GM21526 (cell line): ENCODE results near the gene PSMB8.
"Not testable (repeated sequence)": the region's sequence is repeated elsewhere in the genome, so short reads cannot be mapped to it uniquely, and the experiment has no call there.

ENCODE experiments used
- ATAC-seq: cut with Tn5 transposase; IDR thresholded peaks from one replicate; pipeline ENCODE4 v1.9.1; 2021; ENCODE audit warnings: moderate library complexity; ENCODE audit not compliant: unreplicated experiment, low FRiP score

PSMB8 gene

DNA sequence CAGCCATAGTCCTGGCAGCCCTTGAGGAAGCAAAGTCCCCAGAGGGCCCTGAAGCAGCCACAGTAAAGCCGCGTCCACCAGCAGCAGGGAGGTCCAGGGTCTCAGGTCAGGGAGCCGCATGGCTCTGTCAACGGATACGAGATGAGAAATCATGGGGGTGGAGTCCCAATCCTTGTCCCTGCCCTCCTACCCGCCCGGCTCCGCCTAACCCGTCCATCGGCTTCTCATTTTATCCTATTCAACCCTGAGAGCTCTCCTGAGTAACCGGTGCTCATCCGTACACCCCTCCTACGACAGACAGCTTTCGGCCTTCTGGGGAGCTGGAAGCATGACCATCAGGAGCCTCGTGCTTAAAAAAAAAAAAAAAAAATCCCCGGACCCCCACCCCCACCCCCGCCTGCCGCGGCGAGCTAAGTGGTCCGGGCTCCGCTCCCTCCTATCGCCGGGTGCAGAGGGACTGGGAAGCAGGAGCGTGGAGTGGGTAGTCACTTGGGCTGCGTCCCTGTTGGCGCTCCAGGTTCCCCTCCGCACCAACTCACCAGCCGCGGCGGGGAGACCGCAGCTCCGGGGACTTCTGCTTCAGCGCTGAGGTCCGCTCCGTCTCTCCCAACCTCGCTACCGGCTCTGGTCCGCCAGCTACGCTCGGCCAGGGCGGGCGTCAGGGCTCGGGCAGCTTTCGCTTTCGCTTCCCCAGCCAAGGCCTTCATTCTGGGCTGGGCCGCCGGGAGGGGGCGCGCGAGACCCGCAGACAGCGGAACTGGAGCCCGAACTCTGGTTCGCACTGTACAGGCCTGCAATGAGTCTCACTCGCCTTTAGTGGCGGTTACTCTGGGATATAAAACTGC, 5.5 kb downstream of the PSMB8 start, which contains the start of gene TAP2:
Gene TAP2, minus strand, starts transcription at position 626 of the 845 bp plus-strand sequence. Its CDS starts 506 bp downstream, at position 120.
- peak; percentile 64 for ATAC-seq

DNA sequence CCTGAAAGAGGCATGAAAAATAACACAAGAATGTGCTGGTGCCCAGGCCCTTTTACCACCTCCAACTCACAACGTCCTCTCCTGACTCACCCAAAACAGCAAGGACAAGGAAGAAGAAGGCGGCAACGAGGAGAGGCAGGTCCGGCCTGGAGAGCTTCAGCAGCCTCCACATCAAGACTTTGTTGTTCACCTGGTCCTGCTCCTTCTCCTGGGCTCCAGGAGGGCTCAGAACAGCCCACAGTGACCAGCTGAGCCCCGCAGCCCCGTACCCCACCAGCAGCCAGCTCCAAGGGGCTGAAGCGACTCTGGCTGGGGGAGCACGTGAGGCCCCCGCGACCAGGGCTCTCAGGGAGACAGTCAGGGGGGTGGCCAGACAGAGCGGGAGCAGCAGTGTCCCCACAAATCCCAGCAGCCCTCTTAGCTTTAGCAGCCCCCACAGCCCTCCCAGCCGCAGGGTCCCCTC, 6.2 kb downstream of the PSMB8 start:
- ATAC-seq = no peak

DNA sequence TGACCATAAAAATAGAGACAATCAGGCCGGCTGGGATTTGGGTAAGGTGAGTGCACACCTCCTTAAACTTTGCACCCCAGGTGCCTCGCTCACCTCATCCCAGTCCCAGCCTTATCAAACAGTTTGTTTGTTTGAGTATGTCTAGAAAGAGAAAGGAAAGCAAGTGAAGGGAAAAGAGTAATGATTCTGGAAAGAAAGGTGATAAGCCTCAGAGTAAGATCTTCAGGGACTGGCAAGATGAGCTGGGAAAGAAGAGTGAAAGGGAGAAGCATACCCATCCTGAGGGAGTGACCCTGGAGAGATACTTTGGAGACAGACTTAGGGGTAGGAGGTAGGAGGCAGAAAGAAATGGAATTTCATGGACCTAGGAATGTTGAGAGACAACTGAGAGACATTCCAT, 7.0 kb downstream of the PSMB8 start:
- ATAC-seq = no peak

DNA sequence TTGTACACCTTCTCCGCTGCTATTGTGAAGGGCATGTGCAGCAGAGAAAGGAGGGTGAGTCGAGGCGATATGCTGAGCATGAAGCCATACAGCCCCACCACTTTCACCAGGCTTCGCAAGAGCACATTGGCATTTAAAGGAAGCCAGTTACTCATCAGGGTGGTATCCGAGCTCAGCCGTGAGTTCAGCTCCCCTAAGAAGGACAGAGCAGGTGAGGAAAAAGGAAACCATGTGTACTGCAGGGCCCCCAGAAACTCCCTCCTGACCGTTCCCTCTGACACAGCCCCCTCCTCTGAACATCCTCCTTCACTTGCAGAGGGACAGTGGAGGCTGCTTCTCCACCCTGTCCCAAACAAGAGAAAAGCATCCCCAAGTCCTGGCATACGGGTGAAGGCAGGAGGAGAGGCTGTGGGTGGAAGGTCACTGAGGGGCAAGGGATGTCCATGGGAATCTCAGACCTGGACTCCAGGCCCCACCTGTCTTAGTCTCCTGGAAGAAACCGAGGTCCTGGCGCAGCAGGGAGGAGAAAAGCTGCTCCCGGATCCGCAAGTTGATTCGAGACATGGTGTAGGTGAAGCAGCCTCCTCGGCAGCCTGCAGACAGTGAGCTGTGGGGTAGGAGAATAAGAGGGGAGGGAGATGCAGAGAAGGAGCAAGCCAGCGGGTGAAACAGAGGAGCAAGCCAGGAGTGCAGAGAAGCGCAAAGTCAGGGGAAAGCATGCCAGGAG, 8.5 kb downstream of the PSMB8 start:
- no peak for ATAC-seq

DNA sequence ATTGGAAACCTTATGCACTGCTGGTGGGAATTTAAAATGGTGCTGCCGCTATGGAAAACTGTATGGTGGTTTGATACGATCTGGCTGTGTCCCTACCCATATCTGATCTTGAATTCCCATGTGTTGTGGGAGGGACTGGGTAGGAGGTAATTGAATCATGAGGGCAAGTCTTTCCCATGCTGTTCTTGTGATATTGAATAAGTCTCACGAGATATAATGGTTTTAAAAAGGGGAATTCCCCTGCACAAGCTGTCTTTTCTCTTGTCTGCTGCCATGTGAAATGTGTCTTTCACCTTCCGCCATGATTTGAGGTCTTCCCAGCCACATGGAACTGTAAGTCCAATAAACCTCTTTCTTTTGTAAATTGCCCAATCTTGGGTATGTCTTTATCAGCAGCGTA, 10.2 kb downstream of the PSMB8 start:
- no peak for ATAC-seq

DNA sequence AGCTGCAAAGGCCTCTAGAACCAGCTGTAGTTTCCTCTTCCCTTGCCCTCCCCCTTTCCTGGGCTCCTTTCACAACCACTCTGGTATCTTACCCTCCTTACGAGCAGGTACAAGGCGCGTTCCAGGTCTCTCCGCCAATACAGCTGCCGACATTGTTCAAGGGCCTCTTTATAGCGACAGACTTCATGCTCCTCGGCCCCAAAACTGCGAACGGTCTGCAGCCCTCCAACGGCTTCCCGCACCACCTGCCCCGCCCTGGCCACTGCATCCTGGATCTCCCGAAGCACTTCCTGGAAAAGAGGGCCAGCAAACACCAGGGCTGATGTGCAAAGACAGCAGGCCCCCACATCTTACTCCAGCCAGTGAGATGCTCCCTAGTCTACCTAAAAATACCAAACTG, 11.3 kb downstream of the PSMB8 start:
- no peak for ATAC-seq

DNA sequence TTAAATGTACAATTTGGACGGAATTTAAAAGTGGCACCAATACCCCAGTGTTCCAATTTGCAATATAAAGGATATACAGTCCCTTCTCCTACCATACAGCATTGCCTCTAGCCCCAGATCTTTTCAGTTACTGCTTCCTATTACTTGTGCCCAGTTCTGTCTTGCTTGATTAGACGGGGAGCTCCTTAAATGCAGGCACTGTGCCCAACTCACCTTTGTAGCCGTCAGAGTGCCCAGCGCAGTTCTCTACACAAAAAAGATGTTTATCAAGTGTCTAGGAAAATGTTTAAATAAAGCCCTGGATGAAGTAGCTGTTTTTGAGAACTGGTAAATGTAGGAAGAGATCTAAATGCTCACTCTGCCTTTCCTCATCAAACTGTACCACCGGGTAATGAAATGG, 12.9 kb downstream of the PSMB8 start:
- ATAC-seq = no peak

DNA sequence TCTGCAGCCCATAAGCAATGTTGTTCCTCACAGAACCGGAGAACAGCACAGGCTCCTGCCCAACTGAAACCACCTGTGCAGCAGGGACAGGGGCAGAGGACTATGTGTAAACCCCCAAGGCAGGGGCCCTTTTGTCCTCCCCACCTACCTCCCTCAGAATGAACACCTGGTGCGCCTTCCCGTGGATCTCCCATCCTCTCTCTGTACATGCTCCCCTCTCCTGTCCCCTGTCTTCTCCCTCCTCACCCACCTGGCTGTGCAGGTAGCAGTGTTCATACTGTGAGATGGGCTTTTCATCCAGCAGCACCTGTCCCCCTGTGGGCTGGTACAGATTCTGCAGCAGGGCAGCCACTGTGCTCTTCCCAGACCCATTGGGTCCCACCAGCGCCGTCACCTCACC, 13.8 kb downstream of the PSMB8 start:
- ATAC-seq = no peak

DNA sequence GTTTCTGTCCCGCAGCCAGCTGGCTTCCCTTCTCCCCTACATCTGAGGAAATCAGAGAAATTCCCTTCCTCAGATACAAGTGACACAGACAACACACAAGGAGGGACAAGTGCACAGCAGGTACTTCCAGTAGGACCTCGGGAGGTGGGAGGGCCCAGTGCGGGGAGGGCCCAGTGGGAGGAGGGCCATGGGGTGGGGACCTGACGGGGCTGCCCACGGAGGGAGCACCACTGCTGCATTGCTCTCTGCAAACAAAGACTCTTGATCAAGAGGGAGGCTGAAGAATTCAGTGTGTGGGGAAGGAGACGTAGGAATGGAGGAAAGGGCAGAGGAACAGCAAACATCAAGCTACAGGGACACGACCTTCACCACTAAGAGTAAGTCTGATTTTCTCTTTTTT, 14.4 kb downstream of the PSMB8 start:
- ATAC-seq = no peak

DNA sequence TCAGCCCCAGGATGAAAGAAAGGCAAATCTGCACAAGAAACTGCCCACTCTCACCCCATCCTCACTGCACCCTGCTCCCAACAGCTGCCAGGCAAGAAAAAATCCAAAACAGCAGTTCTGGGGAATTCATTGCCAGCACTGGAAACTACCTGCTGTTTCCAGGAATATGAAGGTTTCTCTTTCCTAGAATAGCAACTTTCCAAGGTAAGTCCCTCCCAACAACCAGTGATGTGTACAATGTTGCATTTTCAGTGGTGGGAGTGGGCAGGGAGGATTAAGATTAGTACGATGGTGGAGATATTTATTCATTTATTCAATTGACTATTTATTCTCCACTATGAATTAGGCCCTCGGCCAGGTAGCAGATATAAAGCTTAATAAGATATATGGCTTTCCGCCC, 16.8 kb downstream of the PSMB8 start:
- no peak for ATAC-seq

DNA sequence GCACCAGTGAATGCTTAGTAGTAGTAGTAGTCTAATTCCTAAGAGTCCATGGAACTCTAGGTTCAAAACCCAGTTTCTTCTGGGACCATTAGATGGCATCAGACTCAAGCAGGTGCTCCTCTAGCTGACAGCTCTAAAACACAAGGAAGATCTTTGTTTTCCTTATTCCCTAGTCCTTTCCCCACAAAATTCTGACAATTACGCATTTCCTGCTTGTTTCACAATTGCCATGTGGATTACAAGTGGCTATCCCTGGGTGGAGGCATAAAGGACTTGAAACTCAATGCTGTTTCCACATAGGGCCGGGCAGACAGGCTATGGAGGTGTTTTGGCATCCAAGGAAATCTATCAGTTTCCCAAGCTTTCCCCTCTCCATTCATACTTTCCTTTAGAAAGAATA, 17.9 kb downstream of the PSMB8 start:
- no peak for ATAC-seq

DNA sequence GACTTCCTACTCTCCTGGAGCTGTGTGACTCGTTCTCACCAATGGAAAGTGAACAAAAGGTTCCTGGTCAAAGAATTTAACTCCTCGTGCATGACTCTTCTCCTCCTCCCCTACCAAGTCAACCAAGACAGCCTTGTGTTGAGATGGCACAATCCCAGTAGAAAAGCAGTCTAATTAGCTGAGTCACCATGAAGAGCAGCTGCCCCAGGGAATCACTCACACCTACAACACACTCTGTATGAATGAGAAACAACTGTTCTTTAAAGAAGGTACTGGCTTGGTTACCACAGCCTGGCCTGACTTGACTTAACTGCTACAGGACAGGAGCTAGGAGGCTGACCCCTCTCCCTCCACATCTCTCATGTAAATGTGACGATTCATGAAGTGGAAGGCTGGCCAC, 24.1 kb downstream of the PSMB8 start:
- ATAC-seq = no peak

DNA sequence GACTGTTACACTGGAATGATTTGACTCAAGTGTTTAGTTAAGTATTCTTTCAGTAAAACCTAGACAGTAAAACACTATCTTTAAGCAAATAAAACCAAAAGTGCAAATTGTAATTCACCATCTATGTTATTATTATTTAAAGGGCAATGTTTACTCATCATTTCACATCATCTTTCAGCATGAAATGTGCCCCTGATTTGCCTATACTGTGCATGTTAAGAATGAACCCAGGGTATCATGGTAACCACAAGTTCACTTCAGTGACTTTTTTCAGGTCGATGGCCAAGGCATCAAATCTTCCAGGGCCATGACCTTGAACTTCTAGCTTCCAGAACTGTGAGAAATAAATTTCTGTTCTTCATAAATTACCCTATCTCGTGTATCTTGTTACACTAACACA, 25.0 kb downstream of the PSMB8 start:
- no peak for ATAC-seq

DNA sequence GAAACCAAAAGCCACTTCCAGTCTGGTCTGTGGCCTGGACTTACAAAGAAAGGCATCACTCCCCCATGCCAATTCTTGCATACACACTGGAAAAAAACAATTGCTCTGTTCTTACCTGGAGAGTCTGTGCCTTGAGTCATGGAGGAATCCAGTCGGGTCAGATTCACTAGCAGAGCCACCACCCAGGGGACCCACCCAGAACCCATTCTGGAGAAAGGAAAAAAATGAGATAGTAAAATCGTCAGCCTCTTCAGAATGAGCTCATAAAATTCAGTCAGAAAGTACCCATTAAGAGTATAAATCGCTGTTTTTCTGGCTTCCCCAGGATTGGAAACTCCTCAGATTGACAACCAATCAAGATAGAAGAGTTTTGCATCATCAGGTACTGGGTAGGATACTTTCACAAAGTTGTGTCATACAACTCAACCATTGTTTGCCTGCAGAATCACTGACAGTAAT, 27.1 kb downstream of the PSMB8 start, which contains the start of gene HLA-DOB:
Gene HLA-DOB, minus strand, starts transcription at position 257 of the 459 bp plus-strand sequence. Its CDS starts 51 bp downstream, at position 206.
- ATAC-seq = no peak

DNA sequence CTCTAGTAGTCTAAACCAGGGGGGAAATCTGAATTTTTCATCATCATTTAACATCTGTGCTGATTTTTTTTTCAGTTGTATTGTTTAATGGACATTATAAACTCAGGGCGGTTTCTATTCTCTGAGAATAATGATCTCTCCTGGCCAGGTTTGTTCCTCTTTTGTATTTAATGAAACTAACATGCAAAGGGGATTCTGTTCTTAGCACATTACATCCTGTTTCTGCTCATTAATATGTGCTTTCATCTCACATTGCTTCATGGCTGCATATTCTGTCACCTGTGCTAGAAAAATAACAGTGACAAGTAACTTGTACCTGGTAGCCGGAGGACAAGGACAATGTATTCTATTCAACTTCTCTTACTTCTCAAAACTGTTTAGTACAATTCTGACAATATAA, 27.9 kb downstream of the PSMB8 start:
- ATAC-seq = peak; percentile 46

DNA sequence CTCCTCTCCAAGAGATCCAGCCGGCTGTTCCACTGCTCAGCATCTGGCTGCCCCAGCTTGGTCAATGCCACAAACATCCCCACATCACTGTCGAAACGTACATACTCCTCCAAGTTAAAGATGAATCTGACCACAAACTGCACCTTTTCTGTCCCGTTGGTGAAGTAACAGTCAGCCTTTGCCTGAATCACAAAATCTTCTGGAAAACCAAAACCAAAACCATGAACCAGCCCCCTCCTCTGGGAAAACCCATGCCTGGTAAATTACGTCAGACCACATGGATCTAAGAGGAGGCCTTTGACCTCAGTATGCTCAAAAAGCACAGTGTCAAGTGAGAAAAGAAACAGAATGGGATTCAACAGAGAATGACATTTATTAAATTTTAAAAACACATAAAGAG, 28.7 kb downstream of the PSMB8 start:
- ATAC-seq = no peak

DNA sequence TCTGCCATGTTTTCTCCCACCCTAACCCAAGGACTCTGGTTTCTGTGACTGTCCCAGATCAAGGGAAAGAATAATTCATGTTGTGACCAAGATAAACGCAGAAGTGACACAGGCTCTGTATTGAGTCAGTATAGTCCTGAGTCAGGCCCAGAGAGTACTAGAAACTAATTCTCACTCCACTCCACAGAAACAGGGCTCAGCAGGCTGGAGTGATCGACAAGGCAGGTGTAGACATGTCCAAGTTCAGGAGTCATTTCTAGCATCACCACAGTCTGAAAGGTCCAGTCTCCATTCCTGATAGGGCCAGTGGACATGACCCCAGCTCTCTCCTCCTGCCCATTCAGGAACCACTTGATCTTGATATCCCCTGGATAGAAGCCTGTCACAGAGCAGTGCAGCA, 29.7 kb downstream of the PSMB8 start:
- ATAC-seq = no peak

DNA sequence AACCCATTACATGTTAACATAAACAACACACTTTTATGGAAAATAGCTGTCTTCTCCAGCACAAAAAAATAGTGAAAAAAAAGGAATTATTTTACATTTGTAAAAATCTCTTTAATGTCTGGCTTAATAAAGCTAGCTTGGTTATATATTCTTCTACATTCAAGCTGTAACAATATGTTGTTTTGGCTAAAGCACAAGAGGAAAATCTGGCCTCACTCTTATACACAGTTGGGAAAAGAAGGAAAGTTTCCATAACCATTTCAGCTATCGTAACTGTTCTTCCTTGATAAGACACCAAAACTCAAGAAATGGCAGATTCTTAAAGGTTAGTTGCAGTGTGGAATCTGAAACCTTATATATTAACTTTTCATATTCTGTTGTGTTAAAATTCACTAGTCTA, 34.7 kb downstream of the PSMB8 start:
- no peak for ATAC-seq

DNA sequence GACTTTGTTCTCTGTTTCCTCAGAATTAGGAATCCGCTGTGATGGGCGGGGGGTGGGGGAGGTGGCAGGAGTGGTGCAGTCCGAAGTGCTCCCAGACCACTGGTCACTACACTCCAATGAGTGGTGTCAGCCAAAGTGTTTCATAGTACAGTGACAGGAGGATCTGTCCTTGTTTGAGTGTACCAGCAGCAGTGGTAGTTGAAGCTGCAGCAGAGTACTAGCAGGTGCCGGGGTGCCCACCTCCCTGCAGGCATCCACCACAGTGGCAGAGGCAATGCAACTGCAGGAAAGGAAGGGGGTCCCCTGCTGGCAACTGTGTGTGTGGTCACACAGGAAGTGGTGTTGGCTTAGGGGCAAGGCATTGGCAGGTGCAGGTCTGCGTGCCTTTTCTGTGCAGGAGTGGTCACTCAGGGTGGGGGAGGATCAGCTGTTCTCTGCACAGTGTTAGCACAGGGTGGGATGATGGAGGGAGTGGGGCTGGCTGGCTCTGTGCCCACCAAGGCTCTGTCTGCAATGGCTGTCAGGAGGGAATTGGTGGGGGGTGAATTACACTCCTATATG, 36.7 kb downstream of the PSMB8 start:
- no peak for ATAC-seq

DNA sequence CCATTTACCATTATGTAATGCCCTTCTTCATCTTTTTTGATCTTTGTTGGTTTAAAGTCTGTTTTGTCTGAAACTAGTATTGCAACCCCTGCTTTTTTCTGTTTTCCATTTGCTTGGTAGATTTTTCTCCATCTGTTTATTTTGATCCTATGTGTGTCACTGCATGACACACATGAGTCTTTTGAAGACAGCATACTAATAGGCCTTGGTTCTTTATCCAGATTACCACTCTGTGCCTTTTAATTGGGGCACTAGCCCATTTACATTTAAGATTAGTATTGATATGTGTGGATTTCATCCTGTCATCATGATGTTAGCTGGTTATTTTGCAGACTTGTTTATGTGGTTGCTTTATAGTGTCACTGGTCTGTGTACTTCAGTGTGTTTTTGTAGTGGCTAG, 38.4 kb downstream of the PSMB8 start:
- ATAC-seq = not testable (repeated sequence)

DNA sequence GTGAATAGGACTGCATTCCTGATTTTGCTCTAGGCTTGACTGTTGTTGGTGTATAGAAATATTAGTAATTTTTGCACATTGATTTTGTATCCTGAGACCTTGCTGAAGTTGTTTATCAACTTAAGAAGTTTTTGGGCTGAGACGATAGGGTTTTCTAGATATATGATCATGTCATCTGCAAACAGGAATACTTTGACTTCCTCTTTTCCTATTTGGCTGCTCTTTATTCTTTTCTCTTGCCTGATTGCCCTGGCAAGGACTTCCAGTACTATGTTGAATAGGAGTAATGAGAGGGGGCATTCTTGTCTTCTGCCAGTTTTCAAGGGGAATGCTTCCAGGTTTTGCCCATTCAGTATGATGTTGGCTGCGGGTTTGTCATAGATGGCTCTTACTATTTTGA, 40.4 kb downstream of the PSMB8 start:
- ATAC-seq = no peak
